GM12875 (cell line): ENCODE results near the gene MRNIP.

Experiments used
- H3K4me3 ChIP-seq: one replicate; pipeline ENCODE4 v1.5.1; 2011; ENCODE audit warnings: low read depth, low read length, control low read depth
- CTCF ChIP-seq: IDR thresholded peaks from 2 replicates; pipeline ENCODE4 v1.5.1; 2011; ENCODE audit warnings: low read depth, mild to moderate bottlenecking, control low read depth, inconsistent platforms, low read length, moderate library complexity, borderline replicate concordance; ENCODE audit not compliant: insufficient read depth

The MRNIP gene

DNA sequence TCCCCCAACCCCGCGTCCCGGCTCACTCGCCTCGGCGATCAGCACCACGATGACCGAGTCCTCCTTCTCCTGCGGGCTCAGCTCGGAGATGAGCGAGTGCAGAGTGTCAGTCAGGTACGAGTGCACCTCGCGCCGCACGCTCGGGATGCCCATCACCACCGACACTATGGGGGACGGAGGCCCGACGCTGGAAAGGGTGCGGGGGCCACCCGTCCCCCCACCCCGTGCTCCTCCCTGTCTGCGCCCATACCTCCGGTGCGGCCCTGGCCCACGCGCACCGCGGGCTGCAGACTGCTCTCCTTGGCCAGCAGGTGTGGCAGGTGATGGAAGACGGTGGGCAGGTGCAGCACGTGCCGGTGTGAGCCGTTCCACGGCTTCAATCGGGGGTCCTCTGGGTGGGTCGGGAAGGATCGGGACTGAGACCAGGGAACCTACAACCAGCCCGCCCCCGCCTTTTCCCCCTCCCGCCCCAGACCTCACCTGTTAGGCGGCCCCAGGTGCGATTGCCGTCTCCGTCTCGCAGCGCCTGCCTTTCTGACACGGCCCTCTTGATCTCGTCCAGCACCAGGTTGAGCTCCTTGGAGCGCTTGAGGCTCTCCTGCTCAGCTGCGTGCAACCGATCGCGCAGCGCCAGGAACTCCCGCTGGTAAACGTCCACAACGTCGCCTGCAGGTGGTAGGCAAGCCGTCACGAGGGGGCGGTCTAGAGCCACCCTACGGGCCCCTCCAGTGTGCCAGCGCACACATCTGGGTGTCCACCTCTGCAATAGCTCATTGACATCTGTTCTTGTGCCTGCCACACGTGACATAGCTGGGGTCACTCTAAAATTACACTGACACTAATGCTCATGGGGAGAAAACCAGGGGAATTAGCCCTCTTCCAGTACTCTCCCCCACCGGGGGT is 57.1 kb downstream of the MRNIP start:
- peak; percentile 93 for TF ChIP-seq CTCF
- H3K4me3 ChIP-seq: no peak overlapping the region

GRCh38 chr5:179800696-179801201 is 57.9 kb downstream of the MRNIP start:
- TF ChIP-seq CTCF: no peak
- H3K4me3 ChIP-seq: no peak overlapping the region

- no peak overlapping the region for H3K4me3 ChIP-seq
- TF ChIP-seq CTCF: no peak
Observed at GRCh38 chr5:179800071-179800695, 58.4 kb downstream of the MRNIP start.

DNA sequence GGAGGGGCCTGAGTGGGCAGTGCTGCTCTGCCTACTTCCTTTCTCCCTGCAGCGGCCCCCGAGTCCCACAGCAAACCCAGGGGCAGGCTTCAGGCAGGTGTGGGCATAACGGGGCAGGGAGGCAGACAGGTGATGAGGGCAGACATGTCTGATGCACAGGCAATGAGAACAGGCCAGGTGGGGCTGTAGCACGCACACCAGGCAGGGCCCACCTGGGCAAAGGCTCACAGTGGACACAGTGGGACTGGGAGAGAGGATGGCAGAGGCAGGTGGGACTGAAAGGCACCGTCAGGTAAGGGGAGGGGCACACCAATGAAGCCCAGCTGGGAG is 59.0 kb downstream of the MRNIP start:
- H3K4me3 ChIP-seq: no peak overlapping the region
- no peak for TF ChIP-seq CTCF

DNA sequence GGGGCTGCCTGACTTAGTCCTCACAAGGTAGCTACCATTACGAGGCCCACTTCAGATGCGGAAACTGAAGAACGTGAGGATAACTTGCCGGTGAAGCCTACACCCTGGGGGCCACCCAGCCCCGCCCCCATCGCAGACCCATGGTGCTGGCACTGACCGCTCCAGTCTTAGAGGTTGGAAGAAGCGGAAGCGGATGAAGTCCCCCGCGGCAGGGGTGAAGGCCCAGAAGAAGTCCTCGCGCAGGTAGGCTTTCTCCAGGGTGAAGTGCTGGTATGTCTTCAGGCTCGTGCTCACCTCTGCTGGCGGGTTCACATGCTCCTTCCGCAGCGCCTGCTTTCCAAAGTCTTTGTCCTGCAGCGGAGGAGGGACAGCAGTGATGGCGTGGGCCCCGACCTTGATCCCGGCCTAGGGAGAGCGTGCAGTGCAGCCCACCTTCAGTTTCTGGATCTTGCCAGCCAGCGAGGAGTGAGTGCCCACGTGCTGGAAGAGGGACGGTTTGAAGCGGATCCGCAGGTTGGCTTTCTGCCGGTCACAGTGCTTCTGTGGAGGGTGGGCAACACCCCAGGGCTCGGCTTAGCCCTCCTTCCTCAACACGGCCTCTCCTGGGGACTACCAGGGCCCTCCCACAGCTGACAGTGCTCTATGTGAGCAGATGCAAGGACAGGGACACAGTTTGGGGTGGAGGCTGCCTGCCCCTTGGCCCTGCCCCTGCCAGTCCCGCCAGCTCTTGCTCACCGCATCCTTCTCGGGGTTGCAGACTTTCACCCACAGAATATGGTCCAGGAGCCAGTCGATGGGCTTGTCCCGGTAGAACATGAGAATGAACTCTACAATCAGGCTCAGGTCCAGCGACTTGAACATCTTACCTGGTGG is 59.6 kb downstream of the MRNIP start:
- no peak overlapping the region for H3K4me3 ChIP-seq
- no peak for TF ChIP-seq CTCF

- no peak for TF ChIP-seq CTCF
- no peak overlapping the region for H3K4me3 ChIP-seq
Observed at GRCh38 chr5:179798144-179798770, 60.4 kb downstream of the MRNIP start.
